ENCODE measurements around the gene S100A11. TPM values are rescaled to one million over a fixed set of nuclear protein-coding genes. Genes with fewer than 3 reads are reported as not detected.
"Not testable (repeated sequence)": the region's sequence is repeated elsewhere in the genome, so short reads cannot be mapped to it uniquely, and the experiment has no call there.

Gene S100A11
- 575 and 947 TPM in 2 replicates for total RNA-seq

DNA sequence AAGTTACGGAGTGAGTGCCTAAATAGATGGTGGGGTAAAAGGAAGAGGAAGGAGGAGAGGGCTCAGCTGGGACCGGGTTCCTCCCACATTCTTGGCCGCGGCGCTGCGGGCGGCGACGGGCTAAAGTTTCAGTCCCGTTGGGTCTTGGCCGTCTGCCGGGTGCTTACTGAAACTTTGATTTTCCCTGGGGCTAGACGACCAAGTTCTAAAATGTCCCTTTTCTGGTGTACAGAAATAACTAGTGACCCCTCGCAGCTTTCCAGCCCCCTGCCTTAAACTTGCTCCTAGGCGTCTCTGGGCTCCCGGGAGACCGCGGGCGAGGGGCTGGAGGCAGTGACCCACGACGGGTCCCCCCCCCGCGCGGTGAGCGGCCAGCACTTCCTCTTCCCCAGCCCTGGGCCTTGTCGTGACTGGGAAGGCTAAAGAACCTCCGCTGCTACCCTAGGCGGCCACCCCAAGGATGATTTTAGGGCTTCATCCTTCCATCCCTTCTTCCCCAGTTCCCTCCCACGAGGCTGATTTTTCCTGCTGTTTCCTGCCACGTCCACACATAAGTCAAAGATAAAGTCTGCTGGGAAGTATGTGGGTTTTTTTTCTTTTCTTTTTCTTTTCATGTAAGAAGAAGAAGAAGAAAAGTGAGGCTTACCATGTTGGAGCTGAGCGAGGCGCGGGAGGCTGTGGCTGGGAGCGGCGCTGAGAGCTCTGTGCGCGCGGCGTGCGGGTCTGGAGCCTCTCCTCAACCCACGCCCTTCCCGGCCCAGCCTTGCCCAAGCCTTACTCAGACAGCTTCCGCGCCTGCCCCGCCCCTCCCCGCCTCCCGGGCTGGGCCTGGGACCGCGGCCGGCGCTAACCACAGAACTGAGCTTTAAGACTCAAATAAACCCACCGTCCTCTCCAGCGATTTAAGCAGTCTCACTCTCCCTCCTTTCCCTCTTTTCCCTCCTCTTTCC, at the start of gene S100A11:
Gene S100A11 (minus strand): TSS at position 738 of the 950 bp plus-strand sequence. CDS start 89 bp downstream, at position 649.
- TF ChIP-seq, protein P1, sequence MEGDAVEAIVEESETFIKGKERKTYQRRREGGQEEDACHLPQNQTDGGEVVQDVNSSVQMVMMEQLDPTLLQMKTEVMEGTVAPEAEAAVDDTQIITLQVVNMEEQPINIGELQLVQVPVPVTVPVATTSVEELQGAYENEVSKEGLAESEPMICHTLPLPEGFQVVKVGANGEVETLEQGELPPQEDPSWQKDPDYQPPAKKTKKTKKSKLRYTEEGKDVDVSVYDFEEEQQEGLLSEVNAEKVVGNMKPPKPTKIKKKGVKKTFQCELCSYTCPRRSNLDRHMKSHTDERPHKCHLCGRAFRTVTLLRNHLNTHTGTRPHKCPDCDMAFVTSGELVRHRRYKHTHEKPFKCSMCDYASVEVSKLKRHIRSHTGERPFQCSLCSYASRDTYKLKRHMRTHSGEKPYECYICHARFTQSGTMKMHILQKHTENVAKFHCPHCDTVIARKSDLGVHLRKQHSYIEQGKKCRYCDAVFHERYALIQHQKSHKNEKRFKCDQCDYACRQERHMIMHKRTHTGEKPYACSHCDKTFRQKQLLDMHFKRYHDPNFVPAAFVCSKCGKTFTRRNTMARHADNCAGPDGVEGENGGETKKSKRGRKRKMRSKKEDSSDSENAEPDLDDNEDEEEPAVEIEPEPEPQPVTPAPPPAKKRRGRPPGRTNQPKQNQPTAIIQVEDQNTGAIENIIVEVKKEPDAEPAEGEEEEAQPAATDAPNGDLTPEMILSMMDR (conservative IDR thresholded peaks at IDR 0.05; ENCODE audit: low read depth, low read length): no peak
- no peak for DNase-seq (ENCODE audit: low read depth)
- H3K4me3 ChIP-seq (ENCODE audit: low read depth, low read length): peak within 1 kb of the TSS; percentile 77

DNA sequence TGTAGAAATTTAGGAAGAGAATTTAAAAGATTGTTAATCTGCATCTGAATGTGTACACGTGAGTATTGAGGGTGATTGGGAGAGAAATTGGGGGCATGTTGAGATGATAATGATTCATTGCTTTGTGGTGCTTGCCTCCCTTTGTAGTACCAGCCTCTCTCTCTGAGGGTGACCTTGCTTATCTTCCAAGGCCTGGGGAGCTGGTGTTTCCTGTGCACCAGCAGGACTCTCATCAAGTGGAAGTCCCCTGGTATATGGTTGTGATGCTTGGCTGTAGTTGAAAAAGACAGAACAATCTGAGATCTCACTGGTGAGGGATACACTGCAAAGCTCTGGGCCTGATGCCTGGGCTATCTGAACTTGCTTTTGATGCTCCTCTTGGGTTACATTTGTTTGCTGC, 48.0 kb upstream of the S100A11 start:
- DNase-seq (ENCODE audit: low read depth): no peak
- TF ChIP-seq, protein P1 (conservative IDR thresholded peaks at IDR 0.05; ENCODE audit: low read depth, low read length): no peak
- no peak overlapping the region for H3K4me3 ChIP-seq (ENCODE audit: low read depth, low read length)

DNA sequence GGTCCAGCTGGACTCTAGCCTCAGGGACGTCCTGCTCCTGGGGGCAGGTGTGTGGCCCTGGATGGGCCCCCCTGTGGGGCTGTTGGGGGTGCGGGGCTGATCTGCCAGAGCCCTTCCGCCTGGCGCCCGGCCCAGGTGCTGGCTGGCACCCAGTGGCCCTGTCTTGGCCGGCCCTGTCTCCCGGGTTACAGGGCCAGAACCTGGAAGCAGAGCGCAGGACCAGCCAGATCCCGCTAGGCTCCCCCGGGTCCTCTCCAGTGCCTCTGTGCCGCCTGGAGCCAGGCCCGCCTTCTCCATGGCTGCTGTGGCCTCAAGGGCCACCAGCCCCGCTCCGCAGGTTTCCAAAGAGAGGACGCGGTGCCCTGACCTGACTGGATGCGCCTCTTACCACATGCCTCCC, 44.2 kb upstream of the S100A11 start:
- not testable (repeated sequence) for H3K4me3 ChIP-seq (ENCODE audit: low read depth, low read length); DNase-seq (ENCODE audit: low read depth)

DNA sequence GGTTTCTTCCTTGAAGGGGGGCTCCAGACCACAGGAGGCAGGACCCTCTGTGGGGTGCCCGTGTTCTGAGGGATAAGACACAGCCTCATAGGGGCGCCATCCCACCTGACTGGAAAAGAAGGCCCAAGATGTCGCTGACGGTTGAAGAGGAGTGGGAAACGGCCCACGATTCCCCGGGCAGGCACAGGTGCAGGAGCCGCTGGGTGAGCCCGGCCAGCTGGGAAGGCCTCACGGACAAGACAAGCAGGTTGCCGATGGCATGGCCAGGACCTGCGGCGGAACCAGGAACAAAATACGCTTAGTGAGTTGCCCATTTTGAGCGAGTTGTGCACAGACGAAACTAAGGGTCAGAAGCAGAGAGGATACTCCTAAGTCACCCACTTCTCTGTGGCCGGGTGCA, 43.7 kb upstream of the S100A11 start:
- not testable (repeated sequence) for H3K4me3 ChIP-seq (ENCODE audit: low read depth, low read length); DNase-seq (ENCODE audit: low read depth)

DNA sequence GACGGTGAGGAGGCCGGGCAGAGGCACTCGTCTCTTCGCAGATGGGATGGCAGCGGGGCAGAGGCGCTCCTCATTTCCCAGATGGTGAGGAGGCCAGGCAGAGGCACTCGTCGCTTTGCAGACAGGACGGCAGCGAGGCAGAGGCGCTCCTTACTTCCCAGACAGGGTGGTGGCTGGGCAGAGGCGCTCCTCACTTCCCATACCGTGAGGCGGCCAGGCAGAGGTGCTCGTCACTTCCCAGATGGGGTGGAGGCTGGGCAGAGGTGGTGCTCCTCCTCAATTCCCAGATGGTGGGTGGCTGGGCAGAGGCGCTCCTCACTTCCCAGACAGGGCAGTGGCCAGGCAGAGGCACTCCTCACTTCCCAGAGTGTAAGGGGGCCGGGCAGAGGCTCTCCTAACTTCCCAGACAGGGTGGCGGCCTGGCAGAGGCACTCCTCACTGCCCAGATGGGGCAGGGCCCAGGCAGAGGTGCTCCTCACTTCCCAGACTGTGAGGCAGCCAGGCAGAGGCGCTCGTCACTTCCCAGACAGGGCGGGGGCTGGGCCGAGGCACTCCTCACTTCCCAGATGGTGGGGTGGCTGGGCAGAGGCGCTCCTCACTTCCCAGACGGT, 42.1 kb upstream of the S100A11 start:
- TF ChIP-seq, protein P1 (conservative IDR thresholded peaks at IDR 0.05; ENCODE audit: low read depth, low read length): no peak
- no peak overlapping the region for H3K4me3 ChIP-seq (ENCODE audit: low read depth, low read length)
- DNase-seq (ENCODE audit: low read depth): no peak

DNA sequence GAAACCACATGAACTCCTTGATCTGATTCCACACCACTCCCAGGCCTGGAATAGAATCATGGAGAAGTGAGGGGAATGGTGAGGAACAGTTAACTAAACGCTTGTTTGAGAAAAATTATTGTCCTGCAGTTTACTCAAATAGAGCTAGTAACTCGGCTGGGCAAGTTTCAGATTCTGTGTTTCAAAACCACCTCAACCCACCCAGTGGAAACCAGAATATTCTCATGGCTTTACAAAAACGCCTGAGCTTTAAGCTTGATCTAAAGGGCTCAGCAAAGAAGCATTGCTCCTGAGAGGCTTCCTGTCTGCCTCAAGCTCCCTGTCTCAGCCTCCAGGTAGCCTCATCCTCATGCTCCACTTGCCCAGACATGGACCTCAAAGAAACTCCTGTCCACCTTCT, 35.5 kb upstream of the S100A11 start:
- no peak for DNase-seq (ENCODE audit: low read depth)
- TF ChIP-seq, protein P1 (conservative IDR thresholded peaks at IDR 0.05; ENCODE audit: low read depth, low read length): no peak
- no peak overlapping the region for H3K4me3 ChIP-seq (ENCODE audit: low read depth, low read length)

DNA sequence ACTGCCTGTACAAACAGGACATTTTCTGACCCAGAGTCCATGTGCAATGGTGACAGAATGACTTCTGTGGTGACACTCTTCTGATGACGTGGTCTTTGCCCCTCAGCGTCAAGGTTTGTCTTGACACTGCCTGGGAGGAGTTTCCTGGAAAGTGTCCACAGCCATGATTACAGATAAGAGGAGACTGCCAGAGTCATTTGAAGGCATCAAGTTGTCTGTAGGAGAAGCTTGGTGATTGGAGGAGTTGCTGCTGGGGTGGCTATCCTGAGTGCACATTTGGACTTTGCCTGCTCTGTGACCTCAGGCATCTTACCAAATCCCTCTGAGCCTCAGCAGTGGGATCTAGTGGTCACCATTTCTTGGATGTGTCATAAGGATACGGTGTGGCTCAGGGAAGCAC, 34.3 kb upstream of the S100A11 start:
- TF ChIP-seq, protein P1 (conservative IDR thresholded peaks at IDR 0.05; ENCODE audit: low read depth, low read length): no peak
- no peak for DNase-seq (ENCODE audit: low read depth)
- H3K4me3 ChIP-seq (ENCODE audit: low read depth, low read length): no peak overlapping the region

DNA sequence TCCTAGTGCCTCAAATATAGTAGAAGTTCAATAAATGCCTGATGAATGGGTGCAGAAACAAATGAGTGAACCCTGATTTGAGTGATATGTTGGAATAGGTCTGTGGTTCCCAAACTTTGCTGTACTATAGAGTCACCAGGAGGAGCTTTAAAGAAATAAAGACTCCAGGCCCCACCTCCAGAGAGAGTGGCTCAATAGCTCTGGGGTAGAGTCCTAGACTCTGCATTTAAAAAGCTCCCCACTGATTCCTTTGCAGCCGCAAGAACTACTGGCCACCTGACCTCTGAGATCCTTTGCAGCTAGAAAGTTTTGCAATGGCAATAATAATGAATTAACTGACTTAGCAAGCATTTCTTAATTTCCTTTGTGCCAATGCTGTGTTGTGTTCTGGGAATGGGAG, 31.1 kb upstream of the S100A11 start:
- DNase-seq (ENCODE audit: low read depth): no peak
- no peak overlapping the region for H3K4me3 ChIP-seq (ENCODE audit: low read depth, low read length)
- TF ChIP-seq, protein P1 (conservative IDR thresholded peaks at IDR 0.05; ENCODE audit: low read depth, low read length): no peak
